HepG2 (cell line): ENCODE results near the gene NRP1. TPM values are rescaled to one million over a fixed set of nuclear protein-coding genes. Genes with fewer than 3 reads are reported as not detected.
A peak's percentile ranks its signal among the peaks of the same experiment; 100 is the strongest.

Experiments
- ATAC-seq: fragments of 200-7000 bp; cut with Tn5 transposase; 3 replicates; pipeline ENCODE4 v1.9.1; 2020; ENCODE audit warnings: mild to moderate bottlenecking, moderate library complexity
- BruUV-seq: library from RNA; stranded (reverse); fragments of 400-500 nt; replicated peaks from 2 replicates; lab custom pipeline; 2021; lab: Mats Ljungman, UMichigan
- CTCF ChIA-PET: fragments of 300-600 bp; formaldehyde crosslinking; extraction: SDS; loops from one replicate; lab custom pipeline; 2021; ENCODE audit warnings: low total read pairs, inconsistent platforms, low intra/inter-chr PET ratio; lab: Yijun Ruan, JAX
- POLR2A ChIA-PET: fragments of 350-600 bp; sonication (Branson Sonifier 250); formaldehyde crosslinking; loops from one replicate; lab custom pipeline; 2020; ENCODE audit warnings: antibody characterized with exemption, inconsistent platforms; lab: Yijun Ruan, JAX
- DNase-seq: peaks from one replicate; pipeline ENCODE4 v3.0.0-alpha.2; 2015; ENCODE audit warnings: low spot score
- FAIRE-seq: peaks from 3 replicates; lab custom pipeline; 2011; peaks lifted over from hg19 to GRCh38; lab: Jason Lieb, UNC
- H2AFZ ChIP-seq: one replicate; pipeline ENCODE4 v1.6.1; 2011; ENCODE audit warnings: low read length, inconsistent platforms
- H3K27ac ChIP-seq: fragments of 300-600 bp; 3 replicates; pipeline ENCODE4 v1.8.0; 2011; ENCODE audit warnings: mixed run types, mild to moderate bottlenecking, mixed read lengths, low read length, inconsistent platforms; ENCODE audit not compliant: insufficient read depth; ENCODE audit errors: extremely low read length
- H3K27me3 ChIP-seq, 2 experiments: fragments of 200-600 bp in 1 of 2; 2 replicates in 1 of 2; 3 replicates in 1 of 2; pipeline versions ENCODE4 v1.6.0 to v1.8.0; 2011; ENCODE audit warnings: low read length in 2 of 2, mild to moderate bottlenecking in 2 of 2, moderate library complexity in 2 of 2, inconsistent platforms in 1 of 2; ENCODE audit not compliant: insufficient read depth in 2 of 2, control insufficient read depth in 1 of 2
- H3K36me3 ChIP-seq, 2 experiments: fragments of 200-600 bp in 1 of 2; replicated peaks in 1 of 2; 2 replicates in 1 of 2; 3 replicates in 1 of 2; pipeline versions ENCODE4 v1.5.1 to v1.8.0; 2011; ENCODE audit warnings: low read length in 2 of 2, inconsistent platforms in 1 of 2; ENCODE audit not compliant: insufficient read depth in 2 of 2, control insufficient read depth in 1 of 2
- H3K4me1 ChIP-seq: 2 replicates; pipeline ENCODE4 v1.5.1; 2012; ENCODE audit warnings: low read length, inconsistent platforms; ENCODE audit not compliant: insufficient read depth
- H3K4me2 ChIP-seq: 2 replicates; pipeline ENCODE4 v1.6.0; 2011; ENCODE audit warnings: low read depth, low read length, inconsistent platforms
- H3K4me3 ChIP-seq, 3 experiments: fragments of 200-600 bp in 1 of 3; sonication (generic), shearing (Covaris generic) in 1 of 3; replicated peaks in 1 of 3; 2 replicates each; pipeline ENCODE4 v1.5.1; 2011 to 2016; ENCODE audit warnings: low read length in 3 of 3, inconsistent platforms in 2 of 3, low read depth in 2 of 3, mild to moderate bottlenecking in 2 of 3, control low read depth in 1 of 3, mixed read lengths in 1 of 3; ENCODE audit not compliant: insufficient read depth in 1 of 3
- H3K79me2 ChIP-seq: one replicate; pipeline ENCODE4 v1.6.1; 2011; ENCODE audit warnings: low read length, inconsistent platforms; ENCODE audit not compliant: insufficient read depth
- H3K9ac ChIP-seq: 2 replicates; pipeline ENCODE4 v1.6.0; 2011; ENCODE audit warnings: mild to moderate bottlenecking, low read depth, low read length, inconsistent platforms; ENCODE audit not compliant: insufficient read depth
- H3K9me3 ChIP-seq: 2 replicates; pipeline ENCODE4 v1.5.1; 2012; ENCODE audit warnings: mild to moderate bottlenecking, low read length
- H4K20me1 ChIP-seq: 2 replicates; pipeline ENCODE4 v1.6.0; 2011; ENCODE audit warnings: inconsistent platforms, mild to moderate bottlenecking, low read length, moderate library complexity; ENCODE audit not compliant: insufficient read depth
- CREM ChIP-seq, 2 experiments: sonication (generic) in 1 of 2; formaldehyde crosslinking in 1 of 2; IDR thresholded peaks; 2 replicates each; pipeline versions ENCODE4 v1.4.0 to v1.6.1; 2016 to 2020; ENCODE audit warnings: antibody characterized with exemption in 1 of 2, mild to moderate bottlenecking in 1 of 2, missing genetic modification reagents in 1 of 2
- EHMT2 ChIP-seq: fragments of 200-600 bp; sonication (generic); IDR thresholded peaks from 2 replicates; pipeline ENCODE4 v1.7.0; 2017; ENCODE audit warnings: antibody characterized with exemption, low read depth, low read length, borderline replicate concordance
- KLF12 ChIP-seq: sonication (generic); formaldehyde crosslinking; IDR thresholded peaks from 2 replicates; pipeline ENCODE4 v1.4.0; 2020; ENCODE audit warnings: missing genetic modification reagents, borderline replicate concordance
- RFX3 ChIP-seq: IDR thresholded peaks from 2 replicates; pipeline ENCODE4 v1.6.1; 2016; ENCODE audit warnings: missing biosample characterization, missing genetic modification reagents
- RXRB ChIP-seq: IDR thresholded peaks from 2 replicates; pipeline ENCODE4 v1.6.1; 2016; ENCODE audit warnings: borderline replicate concordance, missing genetic modification reagents, missing compliant biosample characterization
- ZC3H13 ChIP-seq: sonication (generic); formaldehyde crosslinking; IDR thresholded peaks from 2 replicates; pipeline ENCODE4 v1.8.1; 2023; ENCODE audit warnings: mild to moderate bottlenecking, missing genetic modification reagents, moderate library complexity
- ZFP62 ChIP-seq: sonication (generic); formaldehyde crosslinking; IDR thresholded peaks from 2 replicates; pipeline ENCODE4 v1.4.0; 2020; ENCODE audit warnings: missing genetic modification reagents
- ZFYVE20 ChIP-seq: sonication (generic); formaldehyde crosslinking; IDR thresholded peaks from 2 replicates; pipeline ENCODE4 v1.8.0; 2023; ENCODE audit warnings: low read depth, mild to moderate bottlenecking, moderate library complexity, missing genetic modification reagents, borderline replicate concordance
- ZNF234 ChIP-seq: sonication (generic); formaldehyde crosslinking; conservative IDR thresholded peaks from 2 replicates; pipeline ENCODE4 v1.5.1; 2020; ENCODE audit warnings: mild to moderate bottlenecking, missing genetic modification reagents
- ZNF274 ChIP-seq: sonication (generic); formaldehyde crosslinking; IDR thresholded peaks from 2 replicates; pipeline ENCODE4 v1.5.1; 2020; ENCODE audit warnings: mild to moderate bottlenecking, missing genetic modification reagents
- ZNF512B ChIP-seq: sonication (generic); formaldehyde crosslinking; IDR thresholded peaks from 2 replicates; pipeline ENCODE4 v1.5.1; 2020; ENCODE audit warnings: missing genetic modification reagents, mild to moderate bottlenecking, borderline replicate concordance
- ZNF549 ChIP-seq: sonication (generic); formaldehyde crosslinking; IDR thresholded peaks from 2 replicates; pipeline ENCODE4 v1.5.0; 2020; ENCODE audit warnings: missing genetic modification reagents
- ZNF639 ChIP-seq: conservative IDR thresholded peaks from 2 replicates; pipeline ENCODE4 v1.6.1; 2018; ENCODE audit warnings: missing genetic modification reagents
- ZNF687 ChIP-seq: sonication (generic); formaldehyde crosslinking; IDR thresholded peaks from 2 replicates; pipeline ENCODE4 v1.5.1; 2020; ENCODE audit warnings: mild to moderate bottlenecking, missing genetic modification reagents, moderate library complexity
- ZNF776 ChIP-seq: sonication (generic); formaldehyde crosslinking; IDR thresholded peaks from 2 replicates; pipeline ENCODE4 v1.4.0; 2020; ENCODE audit warnings: mild to moderate bottlenecking, missing genetic modification reagents
- WGBS: methylation state at CpG from one replicate; pipeline ENCODE4 v1.1.6; 2017; ENCODE audit warnings: low lambda C conversion rate; 5-methylcytosine and 5-hydroxymethylcytosine counted together
- in situ Hi-C: cut with HindIII; loops from 2 replicates; pipeline ENCODE4 v1.10.0; 2017; ENCODE audit warnings: low pct_unique_long_range_greater_than_20kb; ENCODE audit not compliant: extremely low pct_ligation_motif_present
- intact Hi-C: fragments of 100-400 bp; cut with micrococcal nuclease; formaldehyde crosslinking; loops from one replicate; pipeline ENCODE4 v1.10.0; 2022; ENCODE audit not compliant: unreplicated experiment
- polyA plus RNA-seq, 8 experiments: library from polyadenylated mRNA; depleted of rRNA in 3 of 8; stranded (reverse) in 7 of 8; unstranded in 1 of 8; fragments of >200 nt; fragmentation: Illumina TruSeq in 4 of 8; extraction: Trizol in 4 of 8; gene quantifications; 2 replicates each; pipeline versions ENCODE4 v1.2.1 to v1.2.3, GENCODE V29; 2011 to 2016; ENCODE audit warnings: low read depth in 4 of 8, missing spikeins in 1 of 8, mixed read lengths in 1 of 8; ENCODE audit not compliant: insufficient read depth in 1 of 8
- total RNA-seq, 5 experiments: library from RNA; depleted of rRNA; stranded (reverse); fragments of >200 nt; fragmentation: Illumina TruSeq; extraction: Trizol; gene quantifications; 2 replicates each; pipeline ENCODE4 v1.2.3, GENCODE V29; 2016; ENCODE audit warnings: low read depth in 1 of 5

NRP1 gene
- total and polyA plus RNA-seq, 2 of the 13 experiments (the other 11 are each of a cell fraction or from before 2014, with no cell fraction given) = 5.3 to 5.8 TPM

- Histone ChIP-seq H3K27me3 (no peaks in the 10 kb centered on the region), H2AFZ (no peak overlapping the region), H3K4me2 (no peak overlapping the region), H4K20me1 (no peaks in the 10 kb centered on the region), H3K4me1 (peaks cover 13% of the 10 kb centered on the region), H3K9me3 (no peaks in the 10 kb centered on the region), H3K36me3 (peaks cover 0 to 3% of the 10 kb centered on the region in 2 experiments; a peak in 3 of 5 replicates), H3K9ac (no peak overlapping the region), H3K4me3 (no peak overlapping the region), H3K79me2 (no peaks in the 10 kb centered on the region), H3K27ac (no peak overlapping the region)
- CTCF ChIA-PET = no interaction called here
- POLR2A ChIA-PET = no interaction called here
- intact Hi-C loops (no loop called here), in situ Hi-C loops (no loop called here)
- no peak for FAIRE-seq
- DNase-seq = peak; percentile 17
- ATAC-seq = no peak
- 82% methylated on average over 5 of the region's 5 CpGs for WGBS
- BruUV-seq = no TSS peak
- no peak for TF ChIP-seq ZFP62 (CRISPR knock-in tag)
- TF ChIP-seq ZC3H13 (CRISPR knock-in tag) = no peak
- no peak for TF ChIP-seq ZNF512B (CRISPR knock-in tag)
- TF ChIP-seq ZNF549 (CRISPR knock-in tag) = no peak
- no peak for TF ChIP-seq ZNF776
- no peak for TF ChIP-seq ZFYVE20 (CRISPR knock-in tag)
- TF ChIP-seq EHMT2 = no peak
- TF ChIP-seq RXRB = no peak
- TF ChIP-seq ZNF639 (CRISPR knock-in tag) = no peak
- TF ChIP-seq ZNF234 (CRISPR knock-in tag) = no peak
- TF ChIP-seq RFX3 (CRISPR knock-in tag) = no peak
- no peak for TF ChIP-seq ZNF274 (CRISPR knock-in tag)
- no peak for TF ChIP-seq ZNF687
- TF ChIP-seq CREM (IDR thresholded peaks at IDR 0.05) = no peak
- TF ChIP-seq CREM (CRISPR knock-in tag; IDR thresholded peaks at IDR 0.05) = no peak
- no peak for TF ChIP-seq KLF12 (CRISPR knock-in tag)
Measured at GRCh38 chr10:33216661-33217427, 117.6 kb downstream of the NRP1 start.
